ENCODE results near the gene TPST1. TPM values are rescaled to one million over a fixed set of nuclear protein-coding genes. Genes with fewer than 3 reads are reported as not detected.

TPST1 gene
- total and polyA plus RNA-seq, 9 of the 15 experiments (the other 6 are each of a cell fraction or from before 2014, with no cell fraction given) = 0.15 to 2.2 (median 0.53) TPM

- no peak overlapping the region for H3K9ac ChIP-seq (ENCODE audit: insufficient read depth in 1 of 2, low read depth in 2 of 2, low read length in 2 of 2)
- DNase-seq (ENCODE audit: extremely low read depth in 1 of 4, low spot score in 3 of 4) = no peak
- BruUV-seq (replicated peaks) = no TSS peak
- H3K4me2 ChIP-seq (ENCODE audit: insufficient read depth, low read length) = no peak overlapping the region
- no peaks in the 10 kb centered on the region for H3K9me1 ChIP-seq (ENCODE audit: control insufficient read depth, insufficient read depth, low read length)
- WGBS (ENCODE audit: insufficient coverage, low coverage, missing lambda C conversion rate) = 5% methylated on average over 1 of the region's 1 CpG
- ATAC-seq = no peak
- H3K27me3 ChIP-seq (ENCODE audit: control insufficient read depth in 2 of 2, insufficient read depth in 2 of 2, low read length in 2 of 2) = peaks cover 10 to 12% of the 10 kb centered on the region in 2 experiments
- H3K36me3 ChIP-seq (ENCODE audit: control insufficient read depth, insufficient read depth, low read length) = no peaks in the 10 kb centered on the region
- no peaks in the 10 kb centered on the region for H3K9me3 ChIP-seq (replicated peaks; ENCODE audit: control insufficient read depth, insufficient read depth, low read depth, low read length)
- H3K27ac ChIP-seq (ENCODE audit: extremely low read depth, low read depth, low read length) = no peak overlapping the region
- no peaks in the 10 kb centered on the region for H3K4me1 ChIP-seq (replicated peaks in 1 of 2; ENCODE audit: control insufficient read depth in 2 of 2, insufficient read depth in 2 of 2, low read length in 2 of 2)
- CTCF ChIA-PET (ENCODE audit: low intra/inter-chr PET ratio) = no interaction called here
- H2AFZ ChIP-seq (ENCODE audit: low read depth, low read length) = no peak overlapping the region
- POLR2A ChIA-PET = no interaction called here
- H3K79me2 ChIP-seq (ENCODE audit: control insufficient read depth, insufficient read depth, low read length) = no peaks in the 10 kb centered on the region
- H4K20me1 ChIP-seq (replicated peaks; ENCODE audit: control insufficient read depth, insufficient read depth, low read length) = no peaks in the 10 kb centered on the region
- H3K4me3 ChIP-seq = no peak overlapping the region
- intact Hi-C loops (cut with micrococcal nuclease) (no loop called here), in situ Hi-C loops (cut with MboI) (no loop called here)
- FAIRE-seq = no peak
- TF ChIP-seq ERF (CRISPR knock-in tag; IDR thresholded peaks at IDR 0.05) = no peak
- no peak for TF ChIP-seq HEY1 (CRISPR knock-in tag; IDR thresholded peaks at IDR 0.05; ENCODE audit: borderline replicate concordance)
- no peak for TF ChIP-seq CTCF (IDR thresholded peaks at IDR 0.05 in 2 of 3, conservative IDR thresholded peaks at IDR 0.05 in 1 of 3; ENCODE audit: insufficient read depth in 2 of 3, low read depth in 1 of 3, low read length in 3 of 3)
- no peak for TF ChIP-seq CGGBP1 (CRISPR knock-in tag; IDR thresholded peaks at IDR 0.05)
- no peak for TF ChIP-seq PCBP1 (IDR thresholded peaks at IDR 0.05; ENCODE audit: low read depth, low read length, poor library complexity, severe bottlenecking)
- no peak for TF ChIP-seq NR2C2 (CRISPR knock-in tag; IDR thresholded peaks at IDR 0.05)
- TF ChIP-seq NR2C2 (tag; IDR thresholded peaks at IDR 0.05) = no peak
- no peak for TF ChIP-seq ARID3A (IDR thresholded peaks at IDR 0.05; ENCODE audit: borderline replicate concordance, low read depth, low read length)
- no peak for TF ChIP-seq NR2F6 (CRISPR knock-in tag; IDR thresholded peaks at IDR 0.05)
- TF ChIP-seq RAD51 (IDR thresholded peaks at IDR 0.05; ENCODE audit: borderline replicate concordance, low read depth) = no peak
- no peak for TF ChIP-seq ZNF408 (CRISPR knock-in tag; IDR thresholded peaks at IDR 0.05; ENCODE audit: low read depth)
- TF ChIP-seq CLOCK (CRISPR knock-in tag; IDR thresholded peaks at IDR 0.05; ENCODE audit: borderline replicate concordance) = no peak
Observed at GRCh38 chr7:66333443-66333842, 128.3 kb downstream of the TPST1 start.

Data from K562 (cell line).